ENCODE results near the gene GZF1.

The GZF1 gene

DNA sequence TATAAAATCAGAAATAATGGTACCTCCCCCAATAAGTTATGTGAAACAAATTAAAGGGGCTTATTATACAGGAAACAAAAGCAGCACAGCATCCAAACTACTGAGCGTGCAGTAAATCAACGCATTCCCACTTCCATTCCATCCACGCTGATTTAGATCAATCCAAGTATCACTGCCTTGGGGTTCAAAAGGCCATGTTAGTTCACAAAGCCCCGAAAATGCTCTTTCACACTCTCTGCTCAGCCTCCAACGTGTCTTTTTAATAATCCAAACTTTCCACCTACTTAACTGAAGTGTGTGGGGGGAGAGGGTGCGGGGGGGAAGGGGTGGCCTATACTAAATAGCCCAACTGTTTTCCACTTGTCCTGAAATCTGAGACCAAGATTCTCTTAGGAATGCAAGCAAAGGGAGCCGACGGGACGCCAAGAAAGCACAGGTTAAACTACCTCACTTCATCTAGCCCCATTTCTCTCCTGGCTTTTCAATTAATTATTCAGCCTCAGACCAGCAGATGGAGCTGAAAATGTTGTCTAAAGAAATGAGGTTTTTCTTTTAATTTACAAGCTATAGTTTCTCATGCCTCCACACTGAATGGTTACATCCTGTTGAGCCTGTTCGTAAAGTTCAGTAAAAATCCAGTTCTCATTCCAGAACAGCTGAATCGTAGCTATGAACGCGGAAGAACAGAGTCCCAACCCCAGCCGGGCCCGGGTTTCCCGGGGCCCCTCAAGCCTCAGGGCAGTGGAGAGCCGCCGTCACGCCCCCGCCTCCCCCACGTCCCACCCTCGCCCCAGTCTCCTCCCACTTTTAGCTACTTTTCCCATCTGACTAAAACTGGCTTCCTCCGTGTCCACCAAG is 12.4 kb upstream of the GZF1 start:
- POLR2A ChIA-PET (ENCODE audit: low non-redundant PET), result interaction anchor here (0.6 to 1.5 kb wide), 7 partner anchors 8 to 550 kb away, joined by 3 to 14 read pairs (median 3); no protein-coding TSS in a partner anchor
- H3K27ac ChIP-seq, result peak overlapping the region; percentile 99
- TF ChIP-seq, protein P1, sequence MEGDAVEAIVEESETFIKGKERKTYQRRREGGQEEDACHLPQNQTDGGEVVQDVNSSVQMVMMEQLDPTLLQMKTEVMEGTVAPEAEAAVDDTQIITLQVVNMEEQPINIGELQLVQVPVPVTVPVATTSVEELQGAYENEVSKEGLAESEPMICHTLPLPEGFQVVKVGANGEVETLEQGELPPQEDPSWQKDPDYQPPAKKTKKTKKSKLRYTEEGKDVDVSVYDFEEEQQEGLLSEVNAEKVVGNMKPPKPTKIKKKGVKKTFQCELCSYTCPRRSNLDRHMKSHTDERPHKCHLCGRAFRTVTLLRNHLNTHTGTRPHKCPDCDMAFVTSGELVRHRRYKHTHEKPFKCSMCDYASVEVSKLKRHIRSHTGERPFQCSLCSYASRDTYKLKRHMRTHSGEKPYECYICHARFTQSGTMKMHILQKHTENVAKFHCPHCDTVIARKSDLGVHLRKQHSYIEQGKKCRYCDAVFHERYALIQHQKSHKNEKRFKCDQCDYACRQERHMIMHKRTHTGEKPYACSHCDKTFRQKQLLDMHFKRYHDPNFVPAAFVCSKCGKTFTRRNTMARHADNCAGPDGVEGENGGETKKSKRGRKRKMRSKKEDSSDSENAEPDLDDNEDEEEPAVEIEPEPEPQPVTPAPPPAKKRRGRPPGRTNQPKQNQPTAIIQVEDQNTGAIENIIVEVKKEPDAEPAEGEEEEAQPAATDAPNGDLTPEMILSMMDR (conservative IDR thresholded peaks at IDR 0.05; ENCODE audit: low read depth), result peak; percentile 70
- peak; percentile 89 for DNase-seq (ENCODE audit: low spot score)
- CTCF ChIA-PET, result interaction anchor here (0.5 to 2.2 kb wide), 8 partner anchors 9 to 1645 kb away, joined by 3 to 15 read pairs (median 3); partner anchors contain the start of gene NAPB

DNA sequence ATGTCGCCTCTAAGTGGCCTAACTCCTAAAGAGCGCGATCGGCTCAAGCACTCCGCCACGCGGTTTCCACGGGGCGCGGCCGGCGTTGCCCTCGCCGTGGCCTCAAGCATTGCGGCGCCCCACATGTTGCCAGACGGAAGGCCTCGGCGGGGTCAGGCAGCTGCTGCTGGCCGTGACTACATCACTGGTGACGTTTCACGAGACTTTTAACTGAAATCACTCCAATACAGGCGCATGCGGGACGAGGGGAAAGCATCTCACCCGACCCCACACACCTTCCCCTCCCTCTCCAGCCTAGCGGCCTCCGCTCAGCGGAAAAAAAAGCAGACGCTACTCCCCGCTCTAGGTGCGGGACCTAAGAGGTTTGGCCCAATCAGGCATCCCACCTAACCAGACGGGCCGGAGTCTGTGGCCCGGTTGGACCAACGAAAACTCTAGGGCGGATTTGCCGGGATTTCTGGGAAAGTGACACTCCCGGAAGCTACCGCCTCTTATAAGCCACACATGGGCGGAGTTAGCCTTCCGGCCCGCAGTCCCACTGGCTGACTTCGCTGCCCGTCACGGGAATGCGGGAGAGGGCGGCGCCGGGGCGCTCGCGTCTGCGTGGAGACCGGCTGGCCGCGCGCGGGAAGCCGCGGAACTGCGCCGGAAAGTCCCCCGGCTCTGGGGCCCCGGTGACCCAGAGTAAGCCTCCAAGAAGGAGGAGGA is 11.6 kb upstream of the GZF1 start, which contains the start of gene NXT1:
Gene NXT1, plus strand, starts transcription at position 596 of the 708 bp plus-strand sequence. CDS start 3,251 bp downstream, outside the sequence.
- CTCF ChIA-PET, result interaction anchor here (0.5 to 2.2 kb wide), 6 partner anchors 10 to 693 kb away, joined by 3 to 15 read pairs (median 3); partner anchors contain the start of gene NAPB
- DNase-seq (ENCODE audit: low spot score), result peak; percentile 94
- TF ChIP-seq, protein P1 (conservative IDR thresholded peaks at IDR 0.05; ENCODE audit: low read depth), result no peak
- POLR2A ChIA-PET (ENCODE audit: low non-redundant PET), result interaction anchor here (0.6 to 1.5 kb wide), 8 partner anchors 8 to 551 kb away, joined by 3 to 14 read pairs (median 3); no protein-coding TSS in a partner anchor
- peak within 1 kb of the TSS; percentile 99 for H3K27ac ChIP-seq

DNA sequence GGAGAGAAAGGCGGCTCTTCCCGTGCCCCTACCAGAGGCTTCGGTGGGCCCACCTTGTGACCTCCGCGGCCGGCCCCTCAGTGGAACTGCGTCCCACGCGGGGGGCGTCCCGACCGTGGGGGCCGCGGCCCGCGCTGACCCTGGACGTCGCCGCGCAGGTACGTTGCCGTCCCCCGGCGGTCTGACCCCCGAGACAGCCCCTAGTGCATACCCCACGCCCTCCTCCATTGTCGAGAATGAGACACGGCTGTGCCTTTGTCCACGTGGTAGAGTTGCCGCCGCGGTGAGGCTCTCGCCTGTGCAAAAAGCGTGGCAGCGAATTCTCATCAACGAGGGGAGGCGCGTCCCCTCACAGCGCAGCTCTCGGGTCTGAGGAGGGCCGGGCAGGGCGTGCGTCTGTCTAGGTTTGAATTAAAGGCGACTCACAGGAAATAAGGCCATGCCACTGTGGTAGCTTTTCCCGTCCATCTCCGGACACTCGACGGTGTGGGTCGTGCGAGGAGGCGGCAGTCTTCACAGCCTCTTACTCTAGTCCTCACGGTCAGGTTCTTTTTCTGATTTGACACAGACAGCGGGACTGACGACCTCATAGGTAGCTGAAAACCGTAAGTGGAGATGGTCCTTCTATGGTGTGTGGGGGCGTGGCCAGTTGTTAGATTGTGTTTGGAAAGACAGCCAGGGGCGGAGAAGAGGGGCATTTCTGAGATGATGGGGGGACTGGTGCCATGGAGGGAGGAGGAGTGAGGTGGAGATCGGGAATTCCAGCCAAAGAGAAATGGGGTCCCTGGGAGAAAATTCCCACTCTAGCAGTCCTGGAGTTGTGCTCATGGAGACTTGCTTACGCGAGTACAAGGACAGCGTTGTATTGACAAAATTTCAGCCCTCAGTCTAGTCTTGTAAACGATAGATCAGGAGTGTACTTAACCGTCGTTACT is 10.8 kb upstream of the GZF1 start:
- H3K27ac ChIP-seq, result peak overlapping the region; percentile 99
- peak; percentile 37 for DNase-seq (ENCODE audit: low spot score)
- ChIA-PET POLR2A (ENCODE audit: low non-redundant PET) (interaction anchor here (0.7 kb wide), 1 partner anchor 212 kb away, joined by 3 read pairs; no protein-coding TSS in a partner anchor), CTCF (interaction anchor here (2.2 kb wide), 1 partner anchor 11 kb away, joined by 15 read pairs; no protein-coding TSS in a partner anchor)
- TF ChIP-seq, protein P1 (conservative IDR thresholded peaks at IDR 0.05; ENCODE audit: low read depth), result no peak

DNA sequence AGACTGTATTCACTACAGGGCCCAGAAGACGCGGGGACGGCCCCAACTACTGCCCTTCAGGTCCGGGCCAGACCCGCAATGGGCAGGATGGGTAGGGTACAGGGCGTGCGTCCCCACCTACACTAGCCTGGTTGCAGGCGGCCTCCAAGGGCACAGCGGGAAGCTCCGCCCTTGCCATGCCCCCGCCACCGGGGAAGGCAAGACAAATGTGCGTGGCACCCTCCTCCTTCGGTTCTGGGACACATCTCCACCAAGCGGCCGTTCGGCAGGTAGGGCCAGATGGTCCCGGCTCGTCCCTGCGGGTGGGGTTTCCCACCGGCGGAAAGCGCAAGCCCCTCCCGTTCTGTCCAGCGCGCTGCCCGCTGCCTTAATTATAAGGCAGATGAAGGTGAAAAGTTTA is 5.8 kb upstream of the GZF1 start:
- no peak for DNase-seq (ENCODE audit: low spot score)
- H3K27ac ChIP-seq, result peak overlapping the region; percentile 97
- TF ChIP-seq, protein P1 (conservative IDR thresholded peaks at IDR 0.05; ENCODE audit: low read depth), result no peak
- CTCF ChIA-PET, result no interaction called here
- POLR2A ChIA-PET (ENCODE audit: low non-redundant PET), result no interaction called here

DNA sequence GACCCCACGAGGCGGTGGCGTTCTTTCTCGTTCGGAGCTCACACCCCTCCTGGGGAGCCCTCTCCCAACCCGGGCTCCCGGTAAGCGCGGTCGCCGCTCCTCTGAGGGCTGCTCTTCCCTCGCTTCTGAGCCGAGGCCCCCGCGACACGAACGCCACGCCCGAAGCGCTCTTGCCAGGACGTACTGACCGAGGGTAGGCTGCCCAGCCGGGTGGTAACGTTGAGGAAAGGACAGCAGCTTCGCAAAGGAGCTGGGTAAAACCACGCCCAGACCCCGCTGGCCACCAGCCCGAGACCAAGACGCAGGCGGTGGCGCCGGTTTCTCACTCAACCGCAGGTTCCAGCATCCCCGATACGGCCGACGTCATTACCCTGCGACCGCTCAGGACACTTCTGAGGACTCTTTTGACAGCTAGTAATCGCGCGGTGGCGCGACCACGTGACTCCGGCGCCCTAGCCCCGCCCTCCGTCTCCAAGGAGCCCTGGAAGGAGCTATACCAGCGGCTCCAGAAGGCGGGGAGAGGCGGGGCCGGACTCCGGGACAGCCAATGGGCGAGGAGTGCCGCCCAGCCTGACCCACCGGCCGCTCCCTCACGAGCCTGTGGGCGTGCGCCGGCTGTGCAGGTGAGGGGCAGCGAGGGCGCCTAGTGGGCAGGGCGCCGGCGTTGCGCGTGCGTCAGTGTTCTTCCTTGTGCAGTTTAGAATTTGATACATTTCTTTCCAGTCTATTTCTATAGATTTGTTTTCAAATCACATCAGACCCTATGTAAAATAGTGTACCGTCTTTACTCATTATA is 4.0 kb upstream of the GZF1 start:
- ChIA-PET POLR2A (ENCODE audit: low non-redundant PET) (interaction anchor here (1.7 kb wide), 1 partner anchor 8 kb away, joined by 14 read pairs; the partner anchor contains the start of gene NXT1), CTCF (no interaction called here)
- TF ChIP-seq, protein P1 (conservative IDR thresholded peaks at IDR 0.05; ENCODE audit: low read depth), result no peak
- peak; percentile 95 for DNase-seq (ENCODE audit: low spot score)
- H3K27ac ChIP-seq, result peak overlapping the region; percentile 97
